IMR-90 (cell line): ENCODE measurements around the gene IFNLR1. TPM values are rescaled to one million over a fixed set of nuclear protein-coding genes. Genes with fewer than 3 reads are reported as not detected.

Experiments
- ATAC-seq: fragments of 200-7000 bp; cut with Tn5 transposase; 2 replicates; pipeline ENCODE4 v1.9.1; 2020; ENCODE audit warnings: low read depth, mild to moderate bottlenecking, moderate library complexity
- BruUV-seq: library from RNA; stranded (reverse); fragments of 400-500 nt; replicated peaks from 2 replicates; lab custom pipeline; 2021; lab: Mats Ljungman, UMichigan
- CTCF ChIA-PET: fragments of 300-600 bp; formaldehyde crosslinking; extraction: SDS; loops from one replicate; lab custom pipeline; 2021; ENCODE audit warnings: antibody characterized with exemption; lab: Yijun Ruan, JAX
- POLR2A ChIA-PET: fragments of 300-600 bp; sonication (Branson Sonifier 250); formaldehyde crosslinking; loops from one replicate; lab custom pipeline; 2022; ENCODE audit warnings: antibody characterized with exemption; ENCODE audit not compliant: unreplicated experiment; lab: Charles Lee
- DNase-seq: peaks from one replicate; pipeline ENCODE4 v3.0.0; 2013
- H2AFZ ChIP-seq: replicated peaks from 2 replicates; pipeline ENCODE3; 2013; ENCODE audit warnings: low read length, mild to moderate bottlenecking; ENCODE audit not compliant: poor library complexity
- H2AK5ac ChIP-seq: 2 replicates; pipeline ENCODE4 v1.6.1; 2013; ENCODE audit warnings: low read depth, low read length, inconsistent platforms
- H2AK9ac ChIP-seq: replicated peaks from 2 replicates; pipeline ENCODE3; 2013; ENCODE audit warnings: mild to moderate bottlenecking, low read depth, low read length, moderate library complexity; ENCODE audit not compliant: poor library complexity
- H2BK120ac ChIP-seq: 2 replicates; pipeline ENCODE4 v1.6.1; 2013; ENCODE audit warnings: low read depth, low read length, inconsistent platforms
- H2BK15ac ChIP-seq: 3 replicates; pipeline ENCODE4 v1.6.1; 2013; ENCODE audit warnings: low read depth, low read length, inconsistent platforms
- H2BK20ac ChIP-seq: 2 replicates; pipeline ENCODE4 v1.6.1; 2013; ENCODE audit warnings: low read depth, mild to moderate bottlenecking, inconsistent platforms, low read length, moderate library complexity
- H2BK5ac ChIP-seq: 2 replicates; pipeline ENCODE4 v1.6.1; 2013; ENCODE audit warnings: mild to moderate bottlenecking, low read depth, low read length, inconsistent platforms; ENCODE audit not compliant: poor library complexity, severe bottlenecking
- H3K14ac ChIP-seq: replicated peaks from 2 replicates; pipeline ENCODE4 v1.6.1; 2013; ENCODE audit warnings: low read depth, low read length, inconsistent platforms
- H3K18ac ChIP-seq: 2 replicates; pipeline ENCODE4 v1.6.1; 2013; ENCODE audit warnings: low read depth, low read length, control low read depth
- H3K23ac ChIP-seq: 2 replicates; pipeline ENCODE4 v1.6.1; 2013; ENCODE audit warnings: low read depth, low read length, inconsistent platforms
- H3K27ac ChIP-seq: 2 replicates; pipeline ENCODE4 v1.5.1; 2013; ENCODE audit warnings: mild to moderate bottlenecking, control low read depth, low read length; ENCODE audit not compliant: insufficient read depth
- H3K27me3 ChIP-seq: 2 replicates; pipeline ENCODE4 v1.6.1; 2013; ENCODE audit warnings: low read length; ENCODE audit not compliant: control insufficient read depth, insufficient read depth
- H3K36me3 ChIP-seq: 2 replicates; pipeline ENCODE4 v1.6.1; 2013; ENCODE audit warnings: low read length, mixed read lengths; ENCODE audit not compliant: control insufficient read depth, insufficient read depth
- H3K4ac ChIP-seq: 2 replicates; pipeline ENCODE4 v1.6.1; 2013; ENCODE audit warnings: low read depth, low read length, inconsistent platforms
- H3K4me1 ChIP-seq: 2 replicates; pipeline ENCODE4 v1.6.1; 2013; ENCODE audit warnings: low read length, mixed read lengths; ENCODE audit not compliant: control insufficient read depth, insufficient read depth
- H3K4me2 ChIP-seq: 2 replicates; pipeline ENCODE4 v1.6.1; 2013; ENCODE audit warnings: low read depth, mild to moderate bottlenecking, control low read depth, low read length, moderate library complexity
- H3K4me3 ChIP-seq: 2 replicates; pipeline ENCODE4 v1.5.1; 2013; ENCODE audit warnings: low read depth, mild to moderate bottlenecking, control low read depth, low read length, moderate library complexity; ENCODE audit not compliant: insufficient read depth
- H3K56ac ChIP-seq: 2 replicates; pipeline ENCODE4 v1.6.1; 2013; ENCODE audit warnings: low read length, inconsistent platforms; ENCODE audit not compliant: insufficient read depth; ENCODE audit errors: extremely low read depth
- H3K79me1 ChIP-seq, 2 experiments: 2 replicates each; pipeline ENCODE4 v1.6.1; 2013; ENCODE audit warnings: low read length in 2 of 2, inconsistent platforms in 1 of 2, low read depth in 1 of 2
- H3K9ac ChIP-seq: 2 replicates; pipeline ENCODE4 v1.6.1; 2013; ENCODE audit warnings: low read depth, low read length, control low read depth
- H3K9me1 ChIP-seq: 2 replicates; pipeline ENCODE4 v1.6.1; 2013; ENCODE audit warnings: low read length, inconsistent platforms; ENCODE audit not compliant: insufficient read depth
- H3K9me3 ChIP-seq: 2 replicates; pipeline ENCODE4 v1.6.1; 2013; ENCODE audit warnings: low read length; ENCODE audit not compliant: control insufficient read depth, insufficient read depth
- H4K20me1 ChIP-seq: 2 replicates; pipeline ENCODE4 v1.6.1; 2013; ENCODE audit warnings: low read length, inconsistent platforms; ENCODE audit not compliant: insufficient read depth
- H4K5ac ChIP-seq: 2 replicates; pipeline ENCODE4 v1.6.1; 2013; ENCODE audit warnings: mild to moderate bottlenecking, low read depth, low read length, control low read depth
- H4K8ac ChIP-seq, 2 experiments: 2 replicates each; pipeline ENCODE4 v1.6.1; 2013; ENCODE audit warnings: low read depth in 2 of 2, low read length in 2 of 2, control low read depth in 1 of 2, inconsistent platforms in 1 of 2
- H4K91ac ChIP-seq: 2 replicates; pipeline ENCODE4 v1.6.1; 2013; ENCODE audit warnings: low read depth, low read length, inconsistent platforms; ENCODE audit not compliant: insufficient read depth
- BHLHE40 ChIP-seq: fragments of 150-350 bp; IDR thresholded peaks from 2 replicates; pipeline ENCODE4 v1.6.1; 2016; ENCODE audit warnings: mild to moderate bottlenecking, low read depth, low read length
- CEBPB ChIP-seq: IDR thresholded peaks from 2 replicates; pipeline ENCODE4 v1.6.1; 2012; ENCODE audit warnings: low read depth, low read length, improper control_type of control experiment
- CHD1 ChIP-seq: IDR thresholded peaks from 2 replicates; pipeline ENCODE4 v1.6.1; 2012; ENCODE audit warnings: low read depth, low read length, improper control_type of control experiment
- CTCF ChIP-seq: conservative IDR thresholded peaks from 2 replicates; pipeline ENCODE4 v1.5.1; 2012; ENCODE audit warnings: mild to moderate bottlenecking, low read depth, low read length, improper control_type of control experiment
- ELK1 ChIP-seq: fragments of 150-350 bp; IDR thresholded peaks from 2 replicates; pipeline ENCODE4 v1.6.1; 2016; ENCODE audit warnings: low read depth, mild to moderate bottlenecking, low read length, moderate library complexity, borderline replicate concordance
- FOS ChIP-seq: fragments of 150-350 bp; IDR thresholded peaks from 2 replicates; pipeline ENCODE4 v1.6.1; 2016; ENCODE audit warnings: low read depth, low read length
- MAFK ChIP-seq: IDR thresholded peaks from 2 replicates; pipeline ENCODE4 v1.6.1; 2012; ENCODE audit warnings: low read depth, low read length, improper control_type of control experiment
- MAZ ChIP-seq: IDR thresholded peaks from 2 replicates; pipeline ENCODE4 v1.6.1; 2012; ENCODE audit warnings: low read depth, mild to moderate bottlenecking, low read length, improper control_type of control experiment, moderate library complexity, borderline replicate concordance
- MXI1 ChIP-seq: IDR thresholded peaks from 2 replicates; pipeline ENCODE4 v1.6.1; 2012; ENCODE audit warnings: low read depth, mild to moderate bottlenecking, low read length, moderate library complexity, borderline replicate concordance
- NFE2L2 ChIP-seq: fragments of 150-350 bp; IDR thresholded peaks from 2 replicates; pipeline ENCODE4 v1.6.1; 2016; ENCODE audit warnings: low read depth, mild to moderate bottlenecking, low read length
- POLR2A ChIP-seq: IDR thresholded peaks from 2 replicates; pipeline ENCODE4 v1.6.1; 2012; ENCODE audit warnings: mild to moderate bottlenecking, low read depth, low read length
- RAD21 ChIP-seq: IDR thresholded peaks from 2 replicates; pipeline ENCODE4 v1.6.1; 2012; ENCODE audit warnings: low read length, improper control_type of control experiment
- RCOR1 ChIP-seq: IDR thresholded peaks from 2 replicates; pipeline ENCODE4 v1.6.1; 2012; ENCODE audit warnings: mild to moderate bottlenecking, low read length, improper control_type of control experiment; ENCODE audit not compliant: insufficient replicate concordance
- RFX5 ChIP-seq: IDR thresholded peaks from 2 replicates; pipeline ENCODE4 v1.8.0; 2012; ENCODE audit warnings: low read depth, mild to moderate bottlenecking, low read length, moderate library complexity
- SMC3 ChIP-seq: fragments of 150-350 bp; IDR thresholded peaks from 2 replicates; pipeline ENCODE4 v1.6.1; 2016; ENCODE audit warnings: low read depth, mild to moderate bottlenecking, antibody characterized with exemption, low read length, moderate library complexity
- USF2 ChIP-seq: fragments of 150-350 bp; IDR thresholded peaks from 2 replicates; pipeline ENCODE4 v1.6.1; 2017; ENCODE audit warnings: mild to moderate bottlenecking, antibody characterized with exemption, low read length, low read depth
- WGBS, 2 experiments: methylation state at CpG; one replicate each; pipeline versions ENCODE4 v1.1.5 to v1.1.7; 2013; ENCODE audit warnings: missing lambda C conversion rate in 2 of 2; ENCODE audit not compliant: insufficient read length in 1 of 2; ENCODE audit errors: extremely low coverage in 2 of 2; 5-methylcytosine and 5-hydroxymethylcytosine counted together
- dilution Hi-C: fragments of 300-500 bp; cut with HindIII; formaldehyde crosslinking; loops from one replicate; pipeline ENCODE4 v1.14.3; 2018; ENCODE audit warnings: low sequenced_read_pairs; ENCODE audit not compliant: unreplicated experiment
- in situ Hi-C: fragments of 300-500 bp; cut with MboI; formaldehyde crosslinking; loops from 3 replicates; pipeline ENCODE4 v1.14.3; 2019; ENCODE audit warnings: low sequenced_read_pairs, inconsistent platforms, mixed read lengths
- intact Hi-C: fragments of 100-400 bp; cut with micrococcal nuclease; formaldehyde crosslinking; loops from 2 replicates; pipeline ENCODE4 v1.10.0; 2022
- polyA plus RNA-seq, 3 experiments: library from polyadenylated mRNA; depleted of rRNA; stranded (reverse); fragments of >200 nt; gene quantifications; 2 replicates each; pipeline ENCODE4 v1.2.3, GENCODE V29; 2012; ENCODE audit warnings: low replicate concordance in 1 of 3
- total RNA-seq: library from RNA; depleted of rRNA; stranded (reverse); fragments of >200 nt; gene quantifications from 2 replicates; pipeline ENCODE4 v1.2.3, GENCODE V29; 2012

Gene IFNLR1
- total and polyA plus RNA-seq, 2 of the 4 experiments (the other 2 are of a cell fraction): not detected

GRCh38 chr1:24147194-24147593 is 39.9 kb downstream of the IFNLR1 start:
- POLR2A ChIA-PET: no interaction called here
- H3K14ac ChIP-seq: no peak overlapping the region
- no peak overlapping the region for H2BK5ac ChIP-seq
- dilution Hi-C loops: no loop called here
- H3K18ac ChIP-seq: no peak overlapping the region
- peaks cover 5% of the 10 kb centered on the region for H3K4me1 ChIP-seq
- no peak for DNase-seq
- no peak overlapping the region for H2BK120ac ChIP-seq
- 71% methylated on average over 7 of the region's 9 CpGs; no CpG with 5 or more reads in 1 of the 2 experiments for WGBS, 2 experiments
- no peak overlapping the region for H4K91ac ChIP-seq
- H3K36me3 ChIP-seq: no peaks in the 10 kb centered on the region
- CTCF ChIA-PET: no interaction called here
- no peak overlapping the region for H4K5ac ChIP-seq
- no peak overlapping the region for H3K4ac ChIP-seq
- H4K20me1 ChIP-seq: no peaks in the 10 kb centered on the region
- TF ChIP-seq CHD1 (no peak), FOS (no peak), RCOR1 (no peak), CEBPB (no peak), MXI1 (no peak), NFE2L2 (no peak), MAZ (no peak), BHLHE40 (no peak), USF2 (no peak), MAFK (no peak), RFX5 (no peak), RAD21 (no peak), ELK1 (no peak), POLR2A (no peak), SMC3 (no peak), CTCF (no peak)
- intact Hi-C loops: no loop called here
- H2AK5ac ChIP-seq: no peak overlapping the region
- no peak overlapping the region for H2AFZ ChIP-seq
- no peak overlapping the region for H3K4me3 ChIP-seq
- no peak overlapping the region for H3K4me2 ChIP-seq
- H3K79me1 ChIP-seq: no peaks in the 10 kb centered on the region
- no TSS peak for BruUV-seq
- in situ Hi-C loops: no loop called here
- peaks cover 57% of the 10 kb centered on the region for H3K27me3 ChIP-seq
- no peak overlapping the region for H3K56ac ChIP-seq
- no peak overlapping the region for H4K8ac ChIP-seq
- no peak overlapping the region for H3K9ac ChIP-seq
- H3K9me1 ChIP-seq: peaks cover 5% of the 10 kb centered on the region; the same call in 1 of the 2 replicates
- no peak overlapping the region for H2AK9ac ChIP-seq
- no peak overlapping the region for H2BK20ac ChIP-seq
- no peak overlapping the region for H2BK15ac ChIP-seq
- no peak for ATAC-seq
- H3K27ac ChIP-seq: no peak overlapping the region
- H3K9me3 ChIP-seq: no peaks in the 10 kb centered on the region
- H3K23ac ChIP-seq: no peak overlapping the region
